H9 (cell line): ENCODE data around the gene SLC1A4. TPM values are rescaled to one million over a fixed set of nuclear protein-coding genes. Genes with fewer than 3 reads are reported as not detected.
"Not testable (repeated sequence)": the region's sequence is repeated elsewhere in the genome, so short reads cannot be mapped to it uniquely, and the experiment has no call there.

Experiments
- DNase-seq: peaks from one replicate; pipeline ENCODE4 v3.0.0-alpha.2; 2017
- H2AFZ ChIP-seq: one replicate; pipeline ENCODE4 v1.6.1; 2013; ENCODE audit warnings: mild to moderate bottlenecking, low read length, control low read depth, moderate library complexity
- H2AK5ac ChIP-seq: 2 replicates; pipeline ENCODE4 v1.6.1; 2013; ENCODE audit warnings: low read length, control low read depth, mixed read lengths; ENCODE audit not compliant: insufficient read length
- H2BK120ac ChIP-seq: one replicate; pipeline ENCODE4 v1.6.1; 2013; ENCODE audit warnings: low read depth, mild to moderate bottlenecking, low read length, control low read depth, inconsistent platforms; ENCODE audit not compliant: poor library complexity, severe bottlenecking
- H2BK12ac ChIP-seq: 2 replicates; pipeline ENCODE4 v1.6.1; 2013; ENCODE audit warnings: low read length, control low read depth, mixed read lengths, low read depth; ENCODE audit not compliant: insufficient read length
- H2BK15ac ChIP-seq: 2 replicates; pipeline ENCODE4 v1.6.1; 2013; ENCODE audit warnings: low read depth, low read length, control low read depth
- H2BK20ac ChIP-seq: one replicate; pipeline ENCODE4 v1.6.1; 2013; ENCODE audit warnings: low read depth, mild to moderate bottlenecking, low read length, control low read depth, inconsistent platforms; ENCODE audit not compliant: poor library complexity, severe bottlenecking
- H2BK5ac ChIP-seq: 2 replicates; pipeline ENCODE4 v1.6.1; 2013; ENCODE audit warnings: low read length, control low read depth, mixed read lengths; ENCODE audit not compliant: insufficient read length
- H3K14ac ChIP-seq: 2 replicates; pipeline ENCODE4 v1.6.1; 2013; ENCODE audit warnings: low read length, control low read depth; ENCODE audit not compliant: insufficient read depth
- H3K18ac ChIP-seq: 2 replicates; pipeline ENCODE4 v1.6.1; 2013; ENCODE audit warnings: low read depth, mild to moderate bottlenecking, mixed read lengths, low read length, control low read depth; ENCODE audit not compliant: insufficient read length
- H3K23ac ChIP-seq: 2 replicates; pipeline ENCODE4 v1.6.1; 2013; ENCODE audit warnings: low read length, control low read depth, mixed read lengths, low read depth; ENCODE audit not compliant: insufficient read length
- H3K23me2 ChIP-seq: 2 replicates; pipeline ENCODE4 v1.6.1; 2013; ENCODE audit warnings: low read depth, mild to moderate bottlenecking, mixed read lengths, low read length, control low read depth; ENCODE audit not compliant: insufficient read length, poor library complexity, severe bottlenecking
- H3K27ac ChIP-seq: 2 replicates; pipeline ENCODE4 v1.5.1; 2013; ENCODE audit warnings: low read length, control low read depth, mixed read lengths, low read depth; ENCODE audit not compliant: insufficient read length
- H3K27me3 ChIP-seq: 2 replicates; pipeline ENCODE4 v1.6.1; 2013; ENCODE audit warnings: low read length, control low read depth, inconsistent platforms; ENCODE audit not compliant: insufficient read depth
- H3K4ac ChIP-seq: 2 replicates; pipeline ENCODE4 v1.6.1; 2013; ENCODE audit warnings: low read depth, mild to moderate bottlenecking, control low read depth, inconsistent platforms, low read length, moderate library complexity
- H3K4me1 ChIP-seq: 2 replicates; pipeline ENCODE4 v1.6.1; 2013; ENCODE audit warnings: low read length, control low read depth, inconsistent platforms; ENCODE audit not compliant: insufficient read depth
- H3K4me2 ChIP-seq: 2 replicates; pipeline ENCODE4 v1.6.1; 2013; ENCODE audit warnings: low read length, control low read depth, mixed read lengths; ENCODE audit not compliant: insufficient read length, insufficient read depth
- H3K56ac ChIP-seq: 2 replicates; pipeline ENCODE4 v1.6.1; 2013; ENCODE audit warnings: low read depth, mild to moderate bottlenecking, mixed read lengths, low read length, control low read depth; ENCODE audit not compliant: insufficient read length
- H3K79me1 ChIP-seq: 2 replicates; pipeline ENCODE4 v1.6.1; 2013; ENCODE audit warnings: low read depth, mild to moderate bottlenecking, moderate library complexity, low read length, control low read depth, inconsistent platforms; ENCODE audit not compliant: insufficient read depth, poor library complexity, severe bottlenecking
- H3K79me2 ChIP-seq: 2 replicates; pipeline ENCODE4 v1.6.1; 2013; ENCODE audit warnings: low read length, control low read depth, inconsistent platforms; ENCODE audit not compliant: insufficient read depth
- H3K9ac ChIP-seq: 2 replicates; pipeline ENCODE4 v1.6.1; 2013; ENCODE audit warnings: low read length, control low read depth, mixed read lengths; ENCODE audit not compliant: insufficient read length; ENCODE audit errors: extremely low read depth
- H3K9me3 ChIP-seq: one replicate; pipeline ENCODE4 v1.6.1; 2013; ENCODE audit warnings: low read depth, low read length, inconsistent platforms; ENCODE audit not compliant: control insufficient read depth
- H3T11ph ChIP-seq: one replicate; pipeline ENCODE4 v1.6.1; 2013; ENCODE audit warnings: mild to moderate bottlenecking, low read length, control low read depth, inconsistent platforms
- H4K20me1 ChIP-seq: one replicate; pipeline ENCODE4 v1.6.1; 2013; ENCODE audit not compliant: control insufficient read depth, insufficient read length, insufficient read depth
- H4K5ac ChIP-seq: 2 replicates; pipeline ENCODE4 v1.6.1; 2013; ENCODE audit warnings: low read depth, mild to moderate bottlenecking, mixed read lengths, low read length, control low read depth; ENCODE audit not compliant: insufficient read length
- H4K8ac ChIP-seq: replicated peaks from 2 replicates; pipeline ENCODE4 v1.6.1; 2013; ENCODE audit warnings: low read length, control low read depth, mixed read lengths, low read depth; ENCODE audit not compliant: insufficient read length
- H4K91ac ChIP-seq: 2 replicates; pipeline ENCODE4 v1.6.1; 2013; ENCODE audit warnings: low read depth, mild to moderate bottlenecking, moderate library complexity, mixed read lengths, low read length, control low read depth; ENCODE audit not compliant: insufficient read length
- H3K27ac Mint-ChIP-seq, 3 experiments: 2 replicates in 2 of 3; 3 replicates in 1 of 3; pipeline ENCODE4 v1.8.0; 2020 to 2021; ENCODE audit warnings: mixed read lengths in 3 of 3, mild to moderate bottlenecking in 1 of 3, moderate library complexity in 1 of 3
- H3K27me3 Mint-ChIP-seq: 2 replicates; pipeline ENCODE4 v1.8.0; 2021; ENCODE audit warnings: low read depth, mild to moderate bottlenecking, moderate library complexity, mixed read lengths
- H3K36me3 Mint-ChIP-seq, 3 experiments: 2 replicates in 2 of 3; 3 replicates in 1 of 3; pipeline ENCODE4 v1.8.0; 2020 to 2021; ENCODE audit warnings: low read depth in 3 of 3, mixed read lengths in 3 of 3; ENCODE audit not compliant: insufficient read depth in 1 of 3
- H3K4me1 Mint-ChIP-seq, 2 experiments: 2 replicates each; pipeline ENCODE4 v1.8.0; 2020; ENCODE audit warnings: mixed read lengths in 2 of 2
- H3K4me3 Mint-ChIP-seq, 2 experiments: 2 replicates in 1 of 2; 3 replicates in 1 of 2; pipeline ENCODE4 v1.8.0; 2020 to 2021; ENCODE audit warnings: mild to moderate bottlenecking in 2 of 2, mixed read lengths in 2 of 2, moderate library complexity in 1 of 2
- H3K9me3 Mint-ChIP-seq, 2 experiments: 2 replicates in 1 of 2; 3 replicates in 1 of 2; pipeline ENCODE4 v1.8.0; 2020; ENCODE audit warnings: mild to moderate bottlenecking in 2 of 2, mixed read lengths in 2 of 2, moderate library complexity in 1 of 2
- CTCF ChIP-seq: fragments of 200-600 bp; sonication (generic); conservative IDR thresholded peaks from 3 replicates; pipeline ENCODE4 v1.8.0; 2021; ENCODE audit warnings: antibody characterized with exemption, mild to moderate bottlenecking
- WGBS: extraction: QIAGEN DNeasy Blood & Tissue Kit; methylation state at CpG from one replicate; pipeline ENCODE4 v1.1.7; 2013; ENCODE audit warnings: missing lambda C conversion rate, low lambda C conversion rate, mixed read lengths; ENCODE audit not compliant: insufficient read length; ENCODE audit errors: extremely low coverage; 5-methylcytosine and 5-hydroxymethylcytosine counted together
- total RNA-seq: library from RNA; stranded (reverse); gene quantifications from 2 replicates; pipeline ENCODE4 v1.2.1, GENCODE V29; 2021

SLC1A4 gene
- total RNA-seq, 1 experiment from 2014 or later: 1.9 TPM

GRCh38 chr2:65033178-65033577 lies 44.0 kb downstream of the SLC1A4 start:
- Histone ChIP-seq H3T11ph (no peak overlapping the region), H2BK15ac (no peak overlapping the region), H3K18ac (no peak overlapping the region), H4K20me1 (no peaks in the 10 kb centered on the region), H4K8ac (no peak overlapping the region), H3K23ac (no peak overlapping the region), H3K27me3 (no peaks in the 10 kb centered on the region), H2BK5ac (no peak overlapping the region), H2BK20ac (no peak overlapping the region), H3K14ac (no peak overlapping the region), H3K4me1 (peaks cover 8% of the 10 kb centered on the region), H3K79me1 (no peaks in the 10 kb centered on the region), H3K4ac (no peak overlapping the region), H3K27ac (no peak overlapping the region), H2BK12ac (no peak overlapping the region), H2AFZ (no peak overlapping the region), H3K4me2 (no peak overlapping the region), H3K9me3 (no peaks in the 10 kb centered on the region), H2BK120ac (no peak overlapping the region), H3K23me2 (no peaks in the 10 kb centered on the region), H4K91ac (no peak overlapping the region), H3K9ac (no peak overlapping the region), H3K79me2 (no peaks in the 10 kb centered on the region), H3K56ac (no peak overlapping the region), H2AK5ac (no peak overlapping the region), H4K5ac (no peak overlapping the region)
- DNase-seq: no peak
- Mint-ChIP-seq H3K27me3 (peaks cover 2% of the 10 kb centered on the region; the same call in 1 of the 2 replicates), H3K27ac (no peak overlapping the region), H3K4me1 (peaks cover 24 to 32% of the 10 kb centered on the region in 2 experiments), H3K36me3 (peaks cover 7 to 8% (median 8%) of the 10 kb centered on the region in 3 experiments), H3K4me3 (no peak overlapping the region), H3K9me3 (no peaks in the 10 kb centered on the region)
- TF ChIP-seq CTCF: no peak; the same call in 2 of the 3 replicates
- no CpG with 5 or more reads among the region's 4 CpGs for WGBS

- H3K4ac ChIP-seq, H3K23ac ChIP-seq, H2AFZ ChIP-seq, H3K27me3 ChIP-seq, H3T11ph ChIP-seq, H2AK5ac ChIP-seq, H4K8ac ChIP-seq, H3K9me3 ChIP-seq, H2BK120ac ChIP-seq, H4K5ac ChIP-seq, H3K27ac ChIP-seq, H3K79me2 ChIP-seq, H2BK5ac ChIP-seq, H3K27ac Mint-ChIP-seq, H4K20me1 ChIP-seq, H3K4me3 Mint-ChIP-seq, H3K23me2 ChIP-seq, H4K91ac ChIP-seq, H3K9ac ChIP-seq, H2BK20ac ChIP-seq, DNase-seq, H2BK12ac ChIP-seq, H3K4me2 ChIP-seq, H3K18ac ChIP-seq, H3K79me1 ChIP-seq, H2BK15ac ChIP-seq, H3K56ac ChIP-seq, H3K9me3 Mint-ChIP-seq, H3K4me1 ChIP-seq, H3K27me3 Mint-ChIP-seq, H3K14ac ChIP-seq: not testable (repeated sequence)
- peaks cover 10 to 13% (median 11%) of the 10 kb centered on the region in 3 experiments for H3K36me3 Mint-ChIP-seq
- WGBS: no CpG with 5 or more reads among the region's 4 CpGs
- peaks cover 24 to 33% of the 10 kb centered on the region in 2 experiments for H3K4me1 Mint-ChIP-seq
These were observed 44.5 kb downstream of the SLC1A4 start for GRCh38 chr2:65033667-65034066.
